Measurements from ENCODE around the gene MAST4. TPM values are rescaled to one million over a fixed set of nuclear protein-coding genes. Genes with fewer than 3 reads are reported as not detected.

Gene MAST4
- polyA plus RNA-seq, 2 donors, result 18.3 to 22.2 TPM

DNA sequence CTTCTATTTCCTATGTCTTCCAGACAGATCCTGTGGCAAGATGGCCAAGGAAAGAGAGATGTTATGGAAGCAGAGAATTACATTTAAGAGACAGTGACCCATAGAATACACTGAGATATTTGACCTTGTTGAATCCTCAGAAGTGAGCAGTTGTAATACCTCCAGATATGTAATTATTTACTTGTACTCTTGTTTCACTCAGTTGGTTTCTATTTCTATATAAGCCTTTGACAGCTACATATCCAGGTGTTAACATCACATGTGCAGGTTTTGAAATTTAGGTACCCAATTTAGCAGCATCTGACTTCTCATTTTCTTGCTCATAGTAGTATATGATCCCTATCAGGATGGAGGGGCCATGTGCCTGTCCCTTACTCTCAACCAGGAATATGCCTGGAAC is 330.9 kb downstream of the MAST4 start:
- Histone ChIP-seq H3K9me3 (ENCODE audit: control insufficient read depth in 2 of 2, insufficient read depth in 1 of 2, low read depth in 1 of 2, low read length in 1 of 2) (no peaks in the 10 kb centered on the region), H3K36me3 (ENCODE audit: control insufficient read depth in 2 of 2, insufficient read depth in 2 of 2, low read length in 1 of 2) (no peaks in the 10 kb centered on the region), H3K27ac (ENCODE audit: low read depth in 2 of 2, low read length in 1 of 2) (no peak overlapping the region), H3K4me1 (ENCODE audit: control insufficient read depth in 2 of 2, insufficient read depth in 2 of 2, low read length in 1 of 2) (no peaks in the 10 kb centered on the region), H3K27me3 (ENCODE audit: control insufficient read depth in 1 of 2, insufficient read depth in 2 of 2, low read length in 2 of 2) (no peaks in the 10 kb centered on the region), H3K4me3 (ENCODE audit: low read depth in 1 of 2, low read length in 2 of 2) (no peak overlapping the region)

DNA sequence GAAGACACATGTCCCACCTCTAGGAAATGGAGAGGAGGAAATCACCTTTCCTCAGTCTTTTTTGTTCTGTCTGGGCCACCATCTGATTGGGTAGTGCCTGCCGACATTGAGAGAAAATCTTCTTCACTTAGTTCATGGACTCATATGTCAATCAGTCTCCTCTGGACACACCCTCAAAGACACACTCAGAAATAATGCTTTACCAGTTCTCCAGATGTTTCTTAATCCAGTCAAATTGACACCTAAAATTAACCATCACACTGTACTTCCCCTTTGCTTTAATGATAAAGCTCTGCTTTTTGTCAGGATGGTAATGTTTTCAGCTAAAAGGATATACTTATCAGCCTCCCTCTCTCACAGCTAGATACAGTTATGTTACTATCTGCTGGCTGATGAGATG is 333.1 kb downstream of the MAST4 start:
- WGBS, 2 donors, result 82 to 94% methylated on average over 1 of the region's 1 CpG
- Histone ChIP-seq H3K36me3 (ENCODE audit: control insufficient read depth in 2 of 2, insufficient read depth in 2 of 2, low read length in 1 of 2) (no peaks in the 10 kb centered on the region), H3K4me3 (ENCODE audit: low read depth in 1 of 2, low read length in 2 of 2) (no peak overlapping the region), H3K27ac (ENCODE audit: low read depth in 2 of 2, low read length in 1 of 2) (no peak overlapping the region), H3K9me3 (ENCODE audit: control insufficient read depth in 2 of 2, insufficient read depth in 1 of 2, low read depth in 1 of 2, low read length in 1 of 2) (no peaks in the 10 kb centered on the region), H3K27me3 (ENCODE audit: control insufficient read depth in 1 of 2, insufficient read depth in 2 of 2, low read length in 2 of 2) (no peaks in the 10 kb centered on the region), H3K4me1 (ENCODE audit: control insufficient read depth in 2 of 2, insufficient read depth in 2 of 2, low read length in 1 of 2) (no peaks in the 10 kb centered on the region)

DNA sequence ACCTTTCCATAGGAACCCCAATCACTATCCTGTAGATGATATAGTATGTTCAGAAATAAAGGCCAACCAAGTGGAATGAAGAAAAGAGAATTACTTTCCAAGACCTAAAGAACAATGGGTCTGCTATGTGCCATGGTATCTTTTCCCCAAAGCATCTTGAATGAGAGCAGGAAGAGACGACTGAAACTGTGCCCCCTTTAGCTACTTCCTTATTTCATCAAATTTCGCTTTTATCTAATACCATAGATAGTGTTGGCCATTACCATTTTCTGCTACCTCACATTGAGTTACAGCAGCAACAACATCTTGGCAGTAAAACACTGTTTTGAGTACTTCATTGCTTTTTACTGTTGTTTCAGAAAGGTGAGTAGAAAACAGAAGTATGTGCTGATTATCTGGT is 333.8 kb downstream of the MAST4 start:
- no peak overlapping the region for H3K27ac ChIP-seq (ENCODE audit: low read depth in 2 of 2, low read length in 1 of 2)
- H3K4me3 ChIP-seq (ENCODE audit: low read depth in 1 of 2, low read length in 2 of 2), result no peak overlapping the region
- no peaks in the 10 kb centered on the region for H3K9me3 ChIP-seq (ENCODE audit: control insufficient read depth in 2 of 2, insufficient read depth in 1 of 2, low read depth in 1 of 2, low read length in 1 of 2)
- H3K36me3 ChIP-seq (ENCODE audit: control insufficient read depth in 2 of 2, insufficient read depth in 2 of 2, low read length in 1 of 2), result no peaks in the 10 kb centered on the region
- H3K4me1 ChIP-seq (ENCODE audit: control insufficient read depth in 2 of 2, insufficient read depth in 2 of 2, low read length in 1 of 2), result no peaks in the 10 kb centered on the region
- WGBS, 2 donors, result 82 to 86% methylated on average over 2 of the region's 2 CpGs
- H3K27me3 ChIP-seq (ENCODE audit: control insufficient read depth in 1 of 2, insufficient read depth in 2 of 2, low read length in 2 of 2), result no peaks in the 10 kb centered on the region

DNA sequence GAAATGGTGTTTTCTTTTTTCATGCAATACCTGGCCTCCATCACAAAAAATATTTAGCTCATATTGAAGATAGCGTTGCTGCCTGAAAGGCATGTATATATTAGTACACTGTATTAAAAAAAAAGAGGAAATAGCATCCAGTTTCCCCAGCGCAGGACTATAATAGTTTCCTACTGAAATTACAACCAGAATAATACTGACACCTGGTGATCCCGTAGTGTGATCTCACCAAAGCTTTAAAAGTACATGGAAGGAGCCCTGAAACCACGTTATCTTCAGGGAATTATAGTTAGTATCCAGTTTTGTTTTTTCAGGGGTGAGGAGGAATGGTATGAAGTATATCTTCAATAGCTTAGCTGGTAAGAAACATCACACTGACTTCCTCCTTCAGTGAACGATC is 335.5 kb downstream of the MAST4 start:
- 67 to 71% methylated on average over 5 of the region's 5 CpGs for WGBS, 2 donors
- Histone ChIP-seq H3K4me3 (ENCODE audit: low read depth in 1 of 2, low read length in 2 of 2) (no peak overlapping the region), H3K4me1 (ENCODE audit: control insufficient read depth in 2 of 2, insufficient read depth in 2 of 2, low read length in 1 of 2) (no peaks in the 10 kb centered on the region), H3K27ac (ENCODE audit: low read depth in 2 of 2, low read length in 1 of 2) (no peak overlapping the region), H3K36me3 (ENCODE audit: control insufficient read depth in 2 of 2, insufficient read depth in 2 of 2, low read length in 1 of 2) (no peaks in the 10 kb centered on the region), H3K9me3 (ENCODE audit: control insufficient read depth in 2 of 2, insufficient read depth in 1 of 2, low read depth in 1 of 2, low read length in 1 of 2) (no peaks in the 10 kb centered on the region), H3K27me3 (ENCODE audit: control insufficient read depth in 1 of 2, insufficient read depth in 2 of 2, low read length in 2 of 2) (no peaks in the 10 kb centered on the region)

DNA sequence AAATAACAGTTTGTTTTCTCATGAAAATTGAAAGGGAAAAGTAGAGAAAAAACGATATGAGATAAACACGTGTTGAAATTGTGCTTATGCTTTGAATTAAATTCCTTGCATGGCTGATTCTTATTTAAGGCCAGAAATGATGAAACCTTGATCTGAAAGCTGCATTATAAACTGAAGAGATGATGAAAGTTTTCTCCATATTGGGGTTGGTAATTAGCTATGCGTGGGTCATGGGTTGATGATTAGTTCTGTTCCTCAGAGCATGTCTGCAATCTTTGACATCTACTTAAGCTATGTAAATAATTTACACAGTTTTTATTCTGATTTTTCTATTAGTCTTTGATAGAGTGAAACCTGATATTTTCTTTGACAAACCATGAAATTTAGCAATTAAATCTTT is 336.3 kb downstream of the MAST4 start:
- H3K4me3 ChIP-seq (ENCODE audit: low read depth in 1 of 2, low read length in 2 of 2), result no peak overlapping the region
- WGBS, 2 donors, result 81 to 88% methylated on average over 3 of the region's 3 CpGs
- H3K27me3 ChIP-seq (ENCODE audit: control insufficient read depth in 1 of 2, insufficient read depth in 2 of 2, low read length in 2 of 2), result no peaks in the 10 kb centered on the region
- no peak overlapping the region for H3K27ac ChIP-seq (ENCODE audit: low read depth in 2 of 2, low read length in 1 of 2)
- no peaks in the 10 kb centered on the region for H3K4me1 ChIP-seq (ENCODE audit: control insufficient read depth in 2 of 2, insufficient read depth in 2 of 2, low read length in 1 of 2)
- H3K36me3 ChIP-seq (ENCODE audit: control insufficient read depth in 2 of 2, insufficient read depth in 2 of 2, low read length in 1 of 2), result no peaks in the 10 kb centered on the region
- no peaks in the 10 kb centered on the region for H3K9me3 ChIP-seq (ENCODE audit: control insufficient read depth in 2 of 2, insufficient read depth in 1 of 2, low read depth in 1 of 2, low read length in 1 of 2)

DNA sequence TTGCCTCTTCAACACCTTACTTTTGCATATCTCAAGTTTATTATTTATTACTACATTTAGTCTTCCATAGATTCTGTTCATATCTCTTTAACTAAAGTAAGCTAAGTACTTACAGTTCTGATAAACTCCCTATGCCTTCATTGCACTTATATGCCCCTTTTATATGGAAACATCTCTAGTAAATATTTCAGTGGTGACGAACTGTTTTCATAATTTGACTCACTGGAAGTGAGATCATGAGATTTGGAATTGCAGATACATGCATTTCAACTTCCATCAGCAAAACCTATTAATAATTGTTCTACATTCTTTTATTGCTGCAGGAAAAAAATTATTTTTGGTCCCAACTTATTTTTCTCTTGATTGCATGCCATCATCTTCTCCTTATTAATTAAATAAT is 336.9 kb downstream of the MAST4 start:
- no peaks in the 10 kb centered on the region for H3K27me3 ChIP-seq (ENCODE audit: control insufficient read depth in 1 of 2, insufficient read depth in 2 of 2, low read length in 2 of 2)
- H3K36me3 ChIP-seq (ENCODE audit: control insufficient read depth in 2 of 2, insufficient read depth in 2 of 2, low read length in 1 of 2), result no peaks in the 10 kb centered on the region
- H3K4me1 ChIP-seq (ENCODE audit: control insufficient read depth in 2 of 2, insufficient read depth in 2 of 2, low read length in 1 of 2), result no peaks in the 10 kb centered on the region
- no peaks in the 10 kb centered on the region for H3K9me3 ChIP-seq (ENCODE audit: control insufficient read depth in 2 of 2, insufficient read depth in 1 of 2, low read depth in 1 of 2, low read length in 1 of 2)
- WGBS, 2 donors, result 77 to 78% methylated on average over 1 of the region's 1 CpG
- H3K27ac ChIP-seq (ENCODE audit: low read depth in 2 of 2, low read length in 1 of 2), result no peak overlapping the region
- H3K4me3 ChIP-seq (ENCODE audit: low read depth in 1 of 2, low read length in 2 of 2), result no peak overlapping the region

DNA sequence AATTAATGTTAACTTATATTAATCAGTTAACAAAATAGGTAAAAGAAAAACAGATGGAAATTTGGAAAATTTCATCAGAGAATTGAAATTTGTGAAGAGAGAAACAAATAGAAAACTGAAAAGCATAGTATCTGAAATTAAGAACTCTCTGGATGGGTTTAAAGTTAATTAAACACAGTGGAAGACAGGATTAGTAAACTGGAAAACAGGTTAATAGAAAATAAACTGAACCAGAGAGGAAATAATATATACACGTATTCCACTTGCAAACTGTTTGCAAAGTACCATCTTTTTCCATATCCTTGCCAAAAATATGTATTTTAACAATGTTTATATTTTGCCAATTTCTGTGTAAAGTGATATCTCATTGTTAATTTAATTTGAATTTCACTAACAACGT is 342.9 kb downstream of the MAST4 start:
- 92 to 96% methylated on average over 2 of the region's 2 CpGs for WGBS, 2 donors
- Histone ChIP-seq H3K36me3 (ENCODE audit: control insufficient read depth in 2 of 2, insufficient read depth in 2 of 2, low read length in 1 of 2) (no peaks in the 10 kb centered on the region), H3K4me3 (ENCODE audit: low read depth in 1 of 2, low read length in 2 of 2) (no peak overlapping the region), H3K4me1 (ENCODE audit: control insufficient read depth in 2 of 2, insufficient read depth in 2 of 2, low read length in 1 of 2) (no peaks in the 10 kb centered on the region), H3K27ac (ENCODE audit: low read depth in 2 of 2, low read length in 1 of 2) (no peak overlapping the region), H3K9me3 (ENCODE audit: control insufficient read depth in 2 of 2, insufficient read depth in 1 of 2, low read depth in 1 of 2, low read length in 1 of 2) (no peaks in the 10 kb centered on the region), H3K27me3 (ENCODE audit: control insufficient read depth in 1 of 2, insufficient read depth in 2 of 2, low read length in 2 of 2) (no peaks in the 10 kb centered on the region)

DNA sequence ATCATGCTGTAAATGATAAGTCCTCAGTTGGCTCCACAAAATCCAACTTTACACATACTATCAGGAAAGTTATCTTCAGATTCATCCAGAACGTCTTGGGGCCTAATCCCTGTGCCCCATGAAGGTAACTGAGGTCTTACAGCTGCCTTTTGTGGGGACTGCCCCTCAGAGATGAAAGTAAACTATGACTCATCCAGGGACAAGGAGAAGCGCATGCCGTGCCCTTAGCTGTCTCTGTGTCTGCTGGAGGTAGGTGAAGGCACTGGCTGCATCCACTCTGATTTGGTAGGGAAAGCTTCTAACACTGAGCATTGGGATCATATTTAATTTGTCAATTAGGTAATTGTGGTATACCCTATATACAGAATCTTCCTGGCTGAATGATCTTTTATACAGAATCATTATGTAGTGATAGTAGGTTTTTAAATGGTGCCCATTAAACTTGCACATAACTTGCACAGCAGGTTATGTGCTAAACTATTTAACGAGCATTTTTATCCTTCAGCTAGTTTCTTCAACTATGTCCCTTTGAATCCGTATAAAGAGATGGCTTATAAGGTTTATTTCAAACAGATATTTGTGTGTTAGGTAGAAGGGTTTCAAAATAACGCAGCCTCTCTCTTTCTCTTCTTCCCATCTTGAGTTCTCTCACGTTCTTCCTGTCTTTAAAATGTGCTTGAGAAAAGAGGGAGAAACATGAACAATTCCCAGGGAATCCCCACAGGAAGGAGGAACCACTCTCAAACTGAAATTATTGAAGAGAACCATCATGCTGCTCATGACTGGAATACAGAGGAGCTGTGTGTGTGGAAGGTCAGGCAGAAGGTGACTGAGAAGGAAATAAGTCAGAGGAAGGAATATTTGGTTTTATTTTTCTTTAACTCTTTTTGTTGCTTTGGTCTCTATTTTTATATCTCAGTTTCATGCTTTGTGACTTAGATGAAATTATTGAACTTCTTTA is 349.5 kb downstream of the MAST4 start:
- no peaks in the 10 kb centered on the region for H3K36me3 ChIP-seq (ENCODE audit: control insufficient read depth in 2 of 2, insufficient read depth in 2 of 2, low read length in 1 of 2)
- no peaks in the 10 kb centered on the region for H3K27me3 ChIP-seq (ENCODE audit: control insufficient read depth in 1 of 2, insufficient read depth in 2 of 2, low read length in 2 of 2)
- H3K4me3 ChIP-seq (ENCODE audit: low read depth in 1 of 2, low read length in 2 of 2), result no peak overlapping the region
- H3K4me1 ChIP-seq (ENCODE audit: control insufficient read depth in 2 of 2, insufficient read depth in 2 of 2, low read length in 1 of 2), result no peaks in the 10 kb centered on the region
- no peaks in the 10 kb centered on the region for H3K9me3 ChIP-seq (ENCODE audit: control insufficient read depth in 2 of 2, insufficient read depth in 1 of 2, low read depth in 1 of 2, low read length in 1 of 2)
- 64 to 65% methylated on average over 7 of the region's 7 CpGs for WGBS, 2 donors
- no peak overlapping the region for H3K27ac ChIP-seq (ENCODE audit: low read depth in 2 of 2, low read length in 1 of 2)

DNA sequence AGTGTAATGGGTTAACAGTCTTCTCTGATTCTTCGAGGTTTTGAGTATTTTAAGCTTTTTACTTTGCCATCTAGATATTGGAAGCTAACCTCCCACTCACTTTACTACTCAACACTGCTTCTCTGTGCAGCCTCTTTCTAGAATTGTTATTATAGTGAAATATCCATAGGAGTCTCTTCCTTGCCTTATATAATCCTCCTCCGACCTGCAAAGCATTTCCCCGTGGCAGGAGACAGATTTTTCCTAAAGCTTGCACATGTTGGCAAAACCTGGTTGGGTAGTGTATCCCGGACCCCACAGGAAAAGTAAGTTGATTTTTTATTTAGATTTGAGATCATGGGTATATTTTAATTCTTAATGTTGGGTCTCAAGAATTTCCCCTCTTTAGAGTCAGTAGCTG is 351.3 kb downstream of the MAST4 start:
- Histone ChIP-seq H3K9me3 (ENCODE audit: control insufficient read depth in 2 of 2, insufficient read depth in 1 of 2, low read depth in 1 of 2, low read length in 1 of 2) (no peaks in the 10 kb centered on the region), H3K27me3 (ENCODE audit: control insufficient read depth in 1 of 2, insufficient read depth in 2 of 2, low read length in 2 of 2) (no peaks in the 10 kb centered on the region), H3K36me3 (ENCODE audit: control insufficient read depth in 2 of 2, insufficient read depth in 2 of 2, low read length in 1 of 2) (no peaks in the 10 kb centered on the region), H3K4me3 (ENCODE audit: low read depth in 1 of 2, low read length in 2 of 2) (no peak overlapping the region), H3K4me1 (ENCODE audit: control insufficient read depth in 2 of 2, insufficient read depth in 2 of 2, low read length in 1 of 2) (no peaks in the 10 kb centered on the region), H3K27ac (ENCODE audit: low read depth in 2 of 2, low read length in 1 of 2) (no peak overlapping the region)
- WGBS, 2 donors, result 84 to 88% methylated on average over 4 of the region's 4 CpGs

DNA sequence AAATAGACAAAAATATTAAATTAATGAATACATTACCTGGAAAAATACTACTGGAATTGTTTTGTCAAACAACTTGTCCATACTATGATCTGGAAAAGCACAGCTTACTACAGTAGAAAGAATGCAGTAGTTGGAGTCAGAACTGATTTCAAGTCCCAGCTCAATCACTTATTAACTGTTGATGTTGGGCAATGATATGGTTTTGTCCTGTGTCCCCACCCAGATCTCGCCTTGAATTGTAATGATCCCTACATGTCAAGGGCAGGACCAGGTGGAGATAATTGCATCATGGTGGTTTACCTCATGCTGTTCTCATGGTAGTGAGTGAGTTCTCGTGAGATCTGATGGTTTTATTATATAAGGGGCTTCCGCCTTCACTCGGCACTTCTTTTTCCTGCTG is 352.9 kb downstream of the MAST4 start:
- H3K4me1 ChIP-seq (ENCODE audit: control insufficient read depth in 2 of 2, insufficient read depth in 2 of 2, low read length in 1 of 2), result no peaks in the 10 kb centered on the region
- H3K9me3 ChIP-seq (ENCODE audit: control insufficient read depth in 2 of 2, insufficient read depth in 1 of 2, low read depth in 1 of 2, low read length in 1 of 2), result no peaks in the 10 kb centered on the region
- no peak overlapping the region for H3K4me3 ChIP-seq (ENCODE audit: low read depth in 1 of 2, low read length in 2 of 2)
- WGBS, 2 donors, result 87 to 90% methylated on average over 4 of the region's 4 CpGs
- H3K27ac ChIP-seq (ENCODE audit: low read depth in 2 of 2, low read length in 1 of 2), result no peak overlapping the region
- H3K27me3 ChIP-seq (ENCODE audit: control insufficient read depth in 1 of 2, insufficient read depth in 2 of 2, low read length in 2 of 2), result no peaks in the 10 kb centered on the region
- H3K36me3 ChIP-seq (ENCODE audit: control insufficient read depth in 2 of 2, insufficient read depth in 2 of 2, low read length in 1 of 2), result no peaks in the 10 kb centered on the region

All from esophagus (tissue), 2 donors.